Ovary (tissue), 9 donors: ENCODE measurements around the gene BLOC1S3. TPM values are rescaled to one million over a fixed set of nuclear protein-coding genes. Genes with fewer than 3 reads are reported as not detected.

Experiments
- DNase-seq, 5 donors: peaks; one replicate each; pipeline ENCODE4 v3.0.0-alpha.2; 2019 to 2020
- H3K27ac ChIP-seq, 2 donors: fragments of 200-600 bp; one replicate each; pipeline versions ENCODE4 v1.5.1 to v1.8.0; 2019 to 2022
- H3K27me3 ChIP-seq: fragments of 200-600 bp; one replicate; pipeline ENCODE4 v1.8.0; 2022
- H3K36me3 ChIP-seq: fragments of 200-600 bp; sonication (generic); one replicate; pipeline ENCODE4 v1.5.1; 2019
- H3K4me1 ChIP-seq: one replicate; pipeline ENCODE4 v1.8.1; 2013; ENCODE audit warnings: mild to moderate bottlenecking, moderate library complexity; ENCODE audit not compliant: insufficient read depth
- H3K4me3 ChIP-seq: fragments of 200-600 bp; sonication (generic); one replicate; pipeline ENCODE4 v1.5.1; 2017
- H3K9me3 ChIP-seq, 2 donors: fragments of 200-600 bp in 1 of 2; sonication (generic) in 1 of 2; one replicate each; pipeline versions ENCODE4 v1.5.1 to v1.8.1; 2013 to 2019; ENCODE audit warnings: mild to moderate bottlenecking in 1 of 2, moderate library complexity in 1 of 2
- CTCF ChIP-seq, 3 donors: fragments of 450-650 bp in 2 of 3; fragments of 200-600 bp in 1 of 3; IDR thresholded peaks; one replicate each; pipeline versions ENCODE4 v1.5.1 to v1.8.0; 2016 to 2022; ENCODE audit warnings: antibody characterized with exemption in 3 of 3, mild to moderate bottlenecking in 1 of 3
- EP300 ChIP-seq: sonication (generic); formaldehyde crosslinking; IDR thresholded peaks from one replicate; pipeline ENCODE4 v1.6.1; 2017; ENCODE audit warnings: antibody characterized with exemption
- POLR2A ChIP-seq: fragments of 450-650 bp; IDR thresholded peaks from one replicate; pipeline ENCODE4 v1.6.1; 2017; ENCODE audit warnings: antibody characterized with exemption, mild to moderate bottlenecking, moderate library complexity
- WGBS, 3 donors: extraction: QIAGEN DNeasy Blood & Tissue Kit in 1 of 3; methylation state at CpG; one replicate each; pipeline versions ENCODE4 v1.1.5 to v1.1.7; 2013 to 2017; 5-methylcytosine and 5-hydroxymethylcytosine counted together
- intact Hi-C, 4 donors: fragments of 100-400 bp; cut with DNase I; formaldehyde crosslinking; loops; one replicate each; pipeline versions ENCODE4 v1.11.0 to v1.15.1; 2022 to 2023
- polyA plus RNA-seq, 2 donors: library from polyadenylated mRNA; stranded (reverse); fragments of 200-250 nt in 1 of 2; fragments of 350-450 nt in 1 of 2; fragmentation: Illumina TruSeq in 1 of 2; extraction: RNeasy Lipid Tissue Mini Kit (QIAGEN cat#74804) in 1 of 2; gene quantifications; one replicate each; pipeline ENCODE4 v1.2.3, GENCODE V29; 2013 to 2014
- total RNA-seq, 7 donors: library from RNA; depleted of rRNA in 2 of 7; stranded (reverse); fragments of >200 nt in 2 of 7; fragmentation: NEBNext Ultra II Directional in 3 of 7; extraction: Animal tissue kit (Norgen Biotek cat#: 25700) in 3 of 7; gene quantifications; one replicate each; pipeline versions ENCODE4 v1.1.0 to v1.2.4, GENCODE V29; 2016 to 2023
- donor health status: DM: no; HTN: no; CAD: no; lungs with moderate emphysema.
- donor health status: DM: no; HTN: no; CAD: no.
- donor health status: Bipolar disorder and iron deficiency.
- donor health status: DM: yes; HTN: yes; CAD: no.
- donor health status: DM: no; HTN: no; CAD: no.
- donor health status: DM: yes; HTN: yes; CAD: no.

BLOC1S3 gene
- total and polyA plus RNA-seq, 9 donors = 4.1 to 12.6 (median 11.3) TPM

GRCh38 chr19:45159971-45160324 lies 18.6 kb upstream of the BLOC1S3 start:
- 55 to 63% (median 58%) methylated on average over 10 of the region's 10 CpGs for WGBS, 3 donors
- Histone ChIP-seq H3K36me3 (no peaks in the 10 kb centered on the region), H3K4me3 (no peak overlapping the region), H3K27me3 (no peaks in the 10 kb centered on the region), H3K27ac (no peak overlapping the region), H3K4me1 (no peaks in the 10 kb centered on the region), H3K9me3 (no peaks in the 10 kb centered on the region)
- intact Hi-C loops = no loop called here
- DNase-seq = no peak
- TF ChIP-seq CTCF (IDR thresholded peaks at IDR 0.05) (no peak), POLR2A (no peak), EP300 (no peak)

- DNase-seq = no peak
- Histone ChIP-seq H3K36me3 (no peaks in the 10 kb centered on the region), H3K4me1 (no peaks in the 10 kb centered on the region), H3K27me3 (no peaks in the 10 kb centered on the region), H3K4me3 (no peak within 1 kb of the TSS), H3K27ac (no peak within 1 kb of the TSS), H3K9me3 (no peaks in the 10 kb centered on the region)
- no peak for TF ChIP-seq CTCF (IDR thresholded peaks at IDR 0.05)
- TF ChIP-seq POLR2A = no peak
- no peak for TF ChIP-seq EP300
- WGBS, 3 donors = 28 to 46% (median 30%) methylated on average over 26 to 29 of the region's 29 CpGs
- intact Hi-C loops = no loop called here
Measured at GRCh38 chr19:45160870-45161737, 17.5 kb upstream of the BLOC1S3 start, which contains the start of gene NKPD1. NKPD1 (minus strand) TSS chr19:45160982; CDS start chr19:45160150, 832 bp downstream.

GRCh38 chr19:45161738-45162607 lies 16.6 kb upstream of the BLOC1S3 start:
- no peaks in the 10 kb centered on the region for H3K36me3 ChIP-seq
- peak in 3 of 5 donors; percentile 29 to 65 (median 53) for DNase-seq
- WGBS, 3 donors = 30 to 35% (median 35%) methylated on average over 32 of the region's 32 CpGs
- H3K4me3 ChIP-seq = no peak overlapping the region
- H3K9me3 ChIP-seq = no peaks in the 10 kb centered on the region
- no peak overlapping the region for H3K27ac ChIP-seq
- H3K4me1 ChIP-seq = no peaks in the 10 kb centered on the region
- TF ChIP-seq CTCF (IDR thresholded peaks at IDR 0.05) (peak in 1 of 3 donors; percentile 16), EP300 (no peak)
- intact Hi-C loops = no loop called here
- no peaks in the 10 kb centered on the region for H3K27me3 ChIP-seq

GRCh38 chr19:45162608-45163143 lies 15.9 kb upstream of the BLOC1S3 start:
- WGBS, 3 donors = 54 to 80% (median 75%) methylated on average over 15 to 18 of the region's 18 CpGs
- H3K27me3 ChIP-seq = no peaks in the 10 kb centered on the region
- TF ChIP-seq POLR2A = no peak
- no peak for TF ChIP-seq CTCF (IDR thresholded peaks at IDR 0.05)
- TF ChIP-seq EP300 = no peak
- no peak for DNase-seq
- H3K36me3 ChIP-seq = no peaks in the 10 kb centered on the region
- no peak overlapping the region for H3K4me3 ChIP-seq
- no peaks in the 10 kb centered on the region for H3K4me1 ChIP-seq
- H3K27ac ChIP-seq = no peak overlapping the region
- no peaks in the 10 kb centered on the region for H3K9me3 ChIP-seq
- intact Hi-C loops = no loop called here
